Activated CD8-positive, alpha-beta memory T cell treated with anti-CD3 and anti-CD28 coated beads, Interleukin-2, amount 50 U/mL, for 1 hour (primary cell): ENCODE measurements around the gene ARHGDIG.

Source experiments
- DNase-seq: peaks from one replicate; pipeline ENCODE4 v3.0.0-alpha.2; 2020; ENCODE audit errors: extremely low read depth

ARHGDIG gene

GRCh38 chr16:297832-298231 is 17.4 kb downstream of the ARHGDIG start:
- no peak for DNase-seq

GRCh38 chr16:301235-301634 is 20.8 kb downstream of the ARHGDIG start:
- no peak for DNase-seq

- no peak for DNase-seq
These were observed 21.6 kb downstream of the ARHGDIG start for GRCh38 chr16:301950-302349.

GRCh38 chr16:303760-304505 is 23.5 kb downstream of the ARHGDIG start:
- no peak for DNase-seq

- DNase-seq, result no peak
These were observed 25.7 kb downstream of the ARHGDIG start for GRCh38 chr16:305916-306626.

- no peak for DNase-seq
These were observed 26.6 kb downstream of the ARHGDIG start for GRCh38 chr16:306911-307370.

GRCh38 chr16:307691-308312 is 27.4 kb downstream of the ARHGDIG start:
- no peak for DNase-seq

- DNase-seq, result no peak
These were observed 29.1 kb downstream of the ARHGDIG start for GRCh38 chr16:309476-309875.

GRCh38 chr16:311725-312124 is 31.3 kb downstream of the ARHGDIG start:
- DNase-seq, result no peak

- DNase-seq, result no peak
These were observed 34.0 kb downstream of the ARHGDIG start for GRCh38 chr16:314351-314750.

GRCh38 chr16:314795-315299 is 34.5 kb downstream of the ARHGDIG start:
- DNase-seq, result no peak

GRCh38 chr16:316741-317464 is 36.5 kb downstream of the ARHGDIG start:
- no peak for DNase-seq

GRCh38 chr16:317583-317982 is 37.2 kb downstream of the ARHGDIG start:
- DNase-seq, result no peak

GRCh38 chr16:318628-319027 is 38.2 kb downstream of the ARHGDIG start:
- no peak for DNase-seq

GRCh38 chr16:320206-320605 is 39.8 kb downstream of the ARHGDIG start:
- no peak for DNase-seq

GRCh38 chr16:321532-321931 is 41.1 kb downstream of the ARHGDIG start:
- no peak for DNase-seq

- no peak for DNase-seq
These were observed 42.2 kb downstream of the ARHGDIG start for GRCh38 chr16:322476-323143.

GRCh38 chr16:324201-324450 is 43.7 kb downstream of the ARHGDIG start:
- DNase-seq, result no peak

- DNase-seq, result peak; percentile 45
These were observed 44.3 kb downstream of the ARHGDIG start for GRCh38 chr16:324451-325334.

GRCh38 chr16:325375-326145 is 45.2 kb downstream of the ARHGDIG start:
- no peak for DNase-seq
